Peyer's patch (tissue), 4 donors: Measurements from ENCODE around the gene PLAU.

Source experiments
- CTCF ChIP-seq, 6 experiments: fragments of 450-650 bp in 4 of 6; fragments of 200-600 bp in 2 of 6; sonication (generic) in 1 of 6; IDR thresholded peaks; one replicate each; pipeline ENCODE4 v1.5.1; 2017 to 2019; ENCODE audit warnings: antibody characterized with exemption in 6 of 6, mild to moderate bottlenecking in 3 of 6, moderate library complexity in 1 of 6
- POLR2A ChIP-seq, 2 donors: fragments of 450-650 bp; IDR thresholded peaks; one replicate each; pipeline ENCODE4 v1.5.1; 2017; ENCODE audit warnings: antibody characterized with exemption in 2 of 2, mild to moderate bottlenecking in 2 of 2, moderate library complexity in 2 of 2

- TF ChIP-seq CTCF (IDR thresholded peaks at IDR 0.05) (no peak), POLR2A (IDR thresholded peaks at IDR 0.05) (no peak)
Measured at GRCh38 chr10:73937333-73938043, 26.6 kb downstream of the PLAU start.
